LNCaP clone FGC (cell line): Measurements from ENCODE around the gene SCART1.
"Not testable (repeated sequence)": the region's sequence is repeated elsewhere in the genome, so short reads cannot be mapped to it uniquely, and the experiment has no call there.

ENCODE experiments used
- DNase-seq: peaks from one replicate; pipeline ENCODE4 v3.0.0-alpha.2; 2011; ENCODE audit warnings: low read depth
- H3K4me3 ChIP-seq: 2 replicates; pipeline ENCODE4 v1.5.1; 2011; ENCODE audit warnings: mild to moderate bottlenecking, low read depth, low read length, control low read depth
- CTCF ChIP-seq: IDR thresholded peaks from 2 replicates; pipeline ENCODE4 v1.5.1; 2012; ENCODE audit warnings: mild to moderate bottlenecking; ENCODE audit not compliant: control insufficient read depth, insufficient read depth; ENCODE audit errors: extremely low read depth

Gene SCART1

GRCh38 chr10:133422807-133423771 is 30.7 kb upstream of the SCART1 start:
- no peak for TF ChIP-seq CTCF
- no peak overlapping the region for H3K4me3 ChIP-seq
- DNase-seq = no peak

- not testable (repeated sequence) for DNase-seq, H3K4me3 ChIP-seq
These were observed 29.6 kb upstream of the SCART1 start for GRCh38 chr10:133424102-133424501.

- not testable (repeated sequence) for H3K4me3 ChIP-seq, DNase-seq
These were observed 29.1 kb upstream of the SCART1 start, which contains the start of gene SPRN for GRCh38 chr10:133424601-133425000. Gene SPRN, minus strand, starts transcription at chr10:133424625. Its CDS starts 944 bp downstream, at chr10:133423681.

GRCh38 chr10:133429571-133429970 is 24.2 kb upstream of the SCART1 start:
- DNase-seq = not testable (repeated sequence)

GRCh38 chr10:133431888-133432613 is 21.7 kb upstream of the SCART1 start:
- DNase-seq, H3K4me3 ChIP-seq: not testable (repeated sequence)

More at GRCh38 chr10:133429571-133429970, 24.2 kb upstream of the SCART1 start:
- H3K4me3 ChIP-seq = not testable (repeated sequence)

- H3K4me3 ChIP-seq, DNase-seq: not testable (repeated sequence)
These were observed 21.0 kb upstream of the SCART1 start for GRCh38 chr10:133432789-133433188.

GRCh38 chr10:133438711-133439273 is 15.0 kb upstream of the SCART1 start:
- no peak overlapping the region for H3K4me3 ChIP-seq
- TF ChIP-seq CTCF = peak; percentile 42
- DNase-seq = peak; percentile 3

- no peak overlapping the region for H3K4me3 ChIP-seq
- TF ChIP-seq CTCF = no peak
- no peak for DNase-seq
These were observed 14.0 kb upstream of the SCART1 start for GRCh38 chr10:133439517-133440461.
